PC-3 (cell line): ENCODE measurements around the gene ARHGAP26.

Experiments used
- EZH2phosphoT487 ChIP-seq: fragments of 300-600 bp; sonication (generic); IDR thresholded peaks from 2 replicates; pipeline ENCODE4 v1.6.1; 2018; ENCODE audit warnings: mild to moderate bottlenecking, antibody characterized with exemption, low read length, borderline replicate concordance
- TF ChIP-seq, protein P1 (sequence below): fragments of 300-600 bp; sonication (generic); conservative IDR thresholded peaks from 2 replicates; pipeline ENCODE4 v1.5.1; 2017; ENCODE audit warnings: antibody characterized with exemption, low read depth, mild to moderate bottlenecking, low read length

DNA sequence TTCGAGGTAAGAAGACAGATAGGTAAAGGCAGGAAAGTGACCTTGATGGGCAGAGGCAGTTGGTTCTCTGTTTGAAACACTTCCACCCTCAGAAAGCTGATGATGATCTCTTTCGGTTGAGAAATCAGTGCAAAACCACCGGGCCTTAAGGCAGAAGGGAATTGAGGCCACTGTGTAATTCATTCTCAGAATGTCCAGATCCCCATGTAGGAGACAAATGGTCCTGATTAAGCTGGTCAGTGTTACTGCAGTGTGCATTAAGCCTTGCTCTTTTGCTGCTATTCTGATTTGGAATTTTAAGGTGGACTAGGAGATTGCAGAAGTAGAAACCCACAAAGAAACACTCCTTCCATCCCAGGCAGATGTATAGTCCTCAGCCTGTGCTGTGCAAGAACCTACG is 255.2 kb downstream of the ARHGAP26 start:
- TF ChIP-seq, protein P1, sequence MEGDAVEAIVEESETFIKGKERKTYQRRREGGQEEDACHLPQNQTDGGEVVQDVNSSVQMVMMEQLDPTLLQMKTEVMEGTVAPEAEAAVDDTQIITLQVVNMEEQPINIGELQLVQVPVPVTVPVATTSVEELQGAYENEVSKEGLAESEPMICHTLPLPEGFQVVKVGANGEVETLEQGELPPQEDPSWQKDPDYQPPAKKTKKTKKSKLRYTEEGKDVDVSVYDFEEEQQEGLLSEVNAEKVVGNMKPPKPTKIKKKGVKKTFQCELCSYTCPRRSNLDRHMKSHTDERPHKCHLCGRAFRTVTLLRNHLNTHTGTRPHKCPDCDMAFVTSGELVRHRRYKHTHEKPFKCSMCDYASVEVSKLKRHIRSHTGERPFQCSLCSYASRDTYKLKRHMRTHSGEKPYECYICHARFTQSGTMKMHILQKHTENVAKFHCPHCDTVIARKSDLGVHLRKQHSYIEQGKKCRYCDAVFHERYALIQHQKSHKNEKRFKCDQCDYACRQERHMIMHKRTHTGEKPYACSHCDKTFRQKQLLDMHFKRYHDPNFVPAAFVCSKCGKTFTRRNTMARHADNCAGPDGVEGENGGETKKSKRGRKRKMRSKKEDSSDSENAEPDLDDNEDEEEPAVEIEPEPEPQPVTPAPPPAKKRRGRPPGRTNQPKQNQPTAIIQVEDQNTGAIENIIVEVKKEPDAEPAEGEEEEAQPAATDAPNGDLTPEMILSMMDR = no peak
- no peak for TF ChIP-seq EZH2phosphoT487
